H9 (cell line): ENCODE data around the gene RASSF7. TPM values are rescaled to one million over a fixed set of nuclear protein-coding genes. Genes with fewer than 3 reads are reported as not detected.

Experiments
- DNase-seq: peaks from one replicate; pipeline ENCODE4 v3.0.0-alpha.2; 2017
- H2AFZ ChIP-seq: one replicate; pipeline ENCODE4 v1.6.1; 2013; ENCODE audit warnings: mild to moderate bottlenecking, low read length, control low read depth, moderate library complexity
- H2AK5ac ChIP-seq: 2 replicates; pipeline ENCODE4 v1.6.1; 2013; ENCODE audit warnings: low read length, control low read depth, mixed read lengths; ENCODE audit not compliant: insufficient read length
- H2BK120ac ChIP-seq: one replicate; pipeline ENCODE4 v1.6.1; 2013; ENCODE audit warnings: low read depth, mild to moderate bottlenecking, low read length, control low read depth, inconsistent platforms; ENCODE audit not compliant: poor library complexity, severe bottlenecking
- H2BK12ac ChIP-seq: 2 replicates; pipeline ENCODE4 v1.6.1; 2013; ENCODE audit warnings: low read length, control low read depth, mixed read lengths, low read depth; ENCODE audit not compliant: insufficient read length
- H2BK15ac ChIP-seq: 2 replicates; pipeline ENCODE4 v1.6.1; 2013; ENCODE audit warnings: low read depth, low read length, control low read depth
- H2BK20ac ChIP-seq: one replicate; pipeline ENCODE4 v1.6.1; 2013; ENCODE audit warnings: low read depth, mild to moderate bottlenecking, low read length, control low read depth, inconsistent platforms; ENCODE audit not compliant: poor library complexity, severe bottlenecking
- H2BK5ac ChIP-seq: 2 replicates; pipeline ENCODE4 v1.6.1; 2013; ENCODE audit warnings: low read length, control low read depth, mixed read lengths; ENCODE audit not compliant: insufficient read length
- H3K14ac ChIP-seq: 2 replicates; pipeline ENCODE4 v1.6.1; 2013; ENCODE audit warnings: low read length, control low read depth; ENCODE audit not compliant: insufficient read depth
- H3K18ac ChIP-seq: 2 replicates; pipeline ENCODE4 v1.6.1; 2013; ENCODE audit warnings: low read depth, mild to moderate bottlenecking, mixed read lengths, low read length, control low read depth; ENCODE audit not compliant: insufficient read length
- H3K23ac ChIP-seq: 2 replicates; pipeline ENCODE4 v1.6.1; 2013; ENCODE audit warnings: low read length, control low read depth, mixed read lengths, low read depth; ENCODE audit not compliant: insufficient read length
- H3K23me2 ChIP-seq: 2 replicates; pipeline ENCODE4 v1.6.1; 2013; ENCODE audit warnings: low read depth, mild to moderate bottlenecking, mixed read lengths, low read length, control low read depth; ENCODE audit not compliant: insufficient read length, poor library complexity, severe bottlenecking
- H3K27ac ChIP-seq: 2 replicates; pipeline ENCODE4 v1.5.1; 2013; ENCODE audit warnings: low read length, control low read depth, mixed read lengths, low read depth; ENCODE audit not compliant: insufficient read length
- H3K27me3 ChIP-seq: 2 replicates; pipeline ENCODE4 v1.6.1; 2013; ENCODE audit warnings: low read length, control low read depth, inconsistent platforms; ENCODE audit not compliant: insufficient read depth
- H3K4ac ChIP-seq: 2 replicates; pipeline ENCODE4 v1.6.1; 2013; ENCODE audit warnings: low read depth, mild to moderate bottlenecking, control low read depth, inconsistent platforms, low read length, moderate library complexity
- H3K4me1 ChIP-seq: 2 replicates; pipeline ENCODE4 v1.6.1; 2013; ENCODE audit warnings: low read length, control low read depth, inconsistent platforms; ENCODE audit not compliant: insufficient read depth
- H3K4me2 ChIP-seq: 2 replicates; pipeline ENCODE4 v1.6.1; 2013; ENCODE audit warnings: low read length, control low read depth, mixed read lengths; ENCODE audit not compliant: insufficient read length, insufficient read depth
- H3K56ac ChIP-seq: 2 replicates; pipeline ENCODE4 v1.6.1; 2013; ENCODE audit warnings: low read depth, mild to moderate bottlenecking, mixed read lengths, low read length, control low read depth; ENCODE audit not compliant: insufficient read length
- H3K79me1 ChIP-seq: 2 replicates; pipeline ENCODE4 v1.6.1; 2013; ENCODE audit warnings: low read depth, mild to moderate bottlenecking, moderate library complexity, low read length, control low read depth, inconsistent platforms; ENCODE audit not compliant: insufficient read depth, poor library complexity, severe bottlenecking
- H3K79me2 ChIP-seq: 2 replicates; pipeline ENCODE4 v1.6.1; 2013; ENCODE audit warnings: low read length, control low read depth, inconsistent platforms; ENCODE audit not compliant: insufficient read depth
- H3K9ac ChIP-seq: 2 replicates; pipeline ENCODE4 v1.6.1; 2013; ENCODE audit warnings: low read length, control low read depth, mixed read lengths; ENCODE audit not compliant: insufficient read length; ENCODE audit errors: extremely low read depth
- H3K9me3 ChIP-seq: one replicate; pipeline ENCODE4 v1.6.1; 2013; ENCODE audit warnings: low read depth, low read length, inconsistent platforms; ENCODE audit not compliant: control insufficient read depth
- H3T11ph ChIP-seq: one replicate; pipeline ENCODE4 v1.6.1; 2013; ENCODE audit warnings: mild to moderate bottlenecking, low read length, control low read depth, inconsistent platforms
- H4K20me1 ChIP-seq: one replicate; pipeline ENCODE4 v1.6.1; 2013; ENCODE audit not compliant: control insufficient read depth, insufficient read length, insufficient read depth
- H4K5ac ChIP-seq: 2 replicates; pipeline ENCODE4 v1.6.1; 2013; ENCODE audit warnings: low read depth, mild to moderate bottlenecking, mixed read lengths, low read length, control low read depth; ENCODE audit not compliant: insufficient read length
- H4K8ac ChIP-seq: replicated peaks from 2 replicates; pipeline ENCODE4 v1.6.1; 2013; ENCODE audit warnings: low read length, control low read depth, mixed read lengths, low read depth; ENCODE audit not compliant: insufficient read length
- H4K91ac ChIP-seq: 2 replicates; pipeline ENCODE4 v1.6.1; 2013; ENCODE audit warnings: low read depth, mild to moderate bottlenecking, moderate library complexity, mixed read lengths, low read length, control low read depth; ENCODE audit not compliant: insufficient read length
- H3K27ac Mint-ChIP-seq, 3 experiments: 2 replicates in 2 of 3; 3 replicates in 1 of 3; pipeline ENCODE4 v1.8.0; 2020 to 2021; ENCODE audit warnings: mixed read lengths in 3 of 3, mild to moderate bottlenecking in 1 of 3, moderate library complexity in 1 of 3
- H3K27me3 Mint-ChIP-seq: 2 replicates; pipeline ENCODE4 v1.8.0; 2021; ENCODE audit warnings: low read depth, mild to moderate bottlenecking, moderate library complexity, mixed read lengths
- H3K36me3 Mint-ChIP-seq, 3 experiments: 2 replicates in 2 of 3; 3 replicates in 1 of 3; pipeline ENCODE4 v1.8.0; 2020 to 2021; ENCODE audit warnings: low read depth in 3 of 3, mixed read lengths in 3 of 3; ENCODE audit not compliant: insufficient read depth in 1 of 3
- H3K4me1 Mint-ChIP-seq, 2 experiments: 2 replicates each; pipeline ENCODE4 v1.8.0; 2020; ENCODE audit warnings: mixed read lengths in 2 of 2
- H3K4me3 Mint-ChIP-seq, 2 experiments: 2 replicates in 1 of 2; 3 replicates in 1 of 2; pipeline ENCODE4 v1.8.0; 2020 to 2021; ENCODE audit warnings: mild to moderate bottlenecking in 2 of 2, mixed read lengths in 2 of 2, moderate library complexity in 1 of 2
- H3K9me3 Mint-ChIP-seq, 2 experiments: 2 replicates in 1 of 2; 3 replicates in 1 of 2; pipeline ENCODE4 v1.8.0; 2020; ENCODE audit warnings: mild to moderate bottlenecking in 2 of 2, mixed read lengths in 2 of 2, moderate library complexity in 1 of 2
- CTCF ChIP-seq: fragments of 200-600 bp; sonication (generic); conservative IDR thresholded peaks from 3 replicates; pipeline ENCODE4 v1.8.0; 2021; ENCODE audit warnings: antibody characterized with exemption, mild to moderate bottlenecking
- WGBS: extraction: QIAGEN DNeasy Blood & Tissue Kit; methylation state at CpG from one replicate; pipeline ENCODE4 v1.1.7; 2013; ENCODE audit warnings: missing lambda C conversion rate, low lambda C conversion rate, mixed read lengths; ENCODE audit not compliant: insufficient read length; ENCODE audit errors: extremely low coverage; 5-methylcytosine and 5-hydroxymethylcytosine counted together
- total RNA-seq: library from RNA; stranded (reverse); gene quantifications from 2 replicates; pipeline ENCODE4 v1.2.1, GENCODE V29; 2021

RASSF7 gene
- total RNA-seq, 1 experiment from 2014 or later: 26.3 TPM

- Mint-ChIP-seq H3K4me3 (no peak overlapping the region), H3K36me3 (peaks cover 2 to 7% (median 5%) of the 10 kb centered on the region in 3 experiments; a peak in 5 of 7 replicates), H3K9me3 (peaks cover 0 to 2% of the 10 kb centered on the region in 2 experiments; a peak in 2 of 5 replicates), H3K27ac (no peak overlapping the region), H3K27me3 (peaks cover 13% of the 10 kb centered on the region), H3K4me1 (peaks cover 7 to 9% of the 10 kb centered on the region in 2 experiments; a peak in 3 of 4 replicates)
- Histone ChIP-seq H2BK15ac (no peak overlapping the region), H2BK12ac (no peak overlapping the region), H3K18ac (no peak overlapping the region), H3K27me3 (no peaks in the 10 kb centered on the region), H3K9me3 (no peaks in the 10 kb centered on the region), H3K23ac (no peak overlapping the region), H2AK5ac (no peak overlapping the region), H4K91ac (no peak overlapping the region), H3K56ac (no peak overlapping the region), H2BK120ac (no peak overlapping the region), H3K23me2 (peaks cover 9% of the 10 kb centered on the region), H4K20me1 (no peaks in the 10 kb centered on the region), H2BK20ac (no peak overlapping the region), H3K79me2 (no peaks in the 10 kb centered on the region), H3T11ph (no peak overlapping the region), H3K79me1 (no peaks in the 10 kb centered on the region), H3K4ac (no peak overlapping the region), H2BK5ac (no peak overlapping the region), H3K4me1 (no peaks in the 10 kb centered on the region), H3K14ac (no peak overlapping the region), H3K9ac (no peak overlapping the region), H2AFZ (no peak overlapping the region), H4K8ac (no peak overlapping the region), H3K27ac (no peak overlapping the region), H3K4me2 (no peak overlapping the region), H4K5ac (no peak overlapping the region)
- no peak for DNase-seq
- no CpG with 5 or more reads among the region's 20 CpGs for WGBS
- no peak for TF ChIP-seq CTCF
Measured at GRCh38 chr11:541433-541885, 19.3 kb upstream of the RASSF7 start.
